MM.1S (cell line): ENCODE results near the gene SRGAP3.

Experiments
- DNase-seq: peaks from one replicate; pipeline ENCODE4 v3.0.0-alpha.2; 2015
- H2AFZ ChIP-seq: fragments of 300-600 bp; sonication (generic); 2 replicates; pipeline ENCODE4 v1.6.0; 2016; ENCODE audit warnings: antibody characterized with exemption, low read length
- H3F3A ChIP-seq: fragments of 300-600 bp; sonication (generic); 2 replicates; pipeline ENCODE4 v1.6.1; 2016; ENCODE audit warnings: mild to moderate bottlenecking, antibody characterized with exemption, low read length, moderate library complexity, mixed read lengths; ENCODE audit not compliant: insufficient read depth
- H3K27ac ChIP-seq: fragments of 300-600 bp; sonication (generic); 2 replicates; pipeline ENCODE4 v1.5.1; 2016; ENCODE audit warnings: mild to moderate bottlenecking, low read length
- H3K27me3 ChIP-seq: fragments of 300-600 bp; sonication (generic); replicated peaks from 2 replicates; pipeline ENCODE4 v1.6.0; 2016; ENCODE audit warnings: low read length; ENCODE audit not compliant: insufficient read depth
- H3K36me3 ChIP-seq: fragments of 300-600 bp; sonication (generic); replicated peaks from 2 replicates; pipeline ENCODE4 v1.6.1; 2016; ENCODE audit warnings: mild to moderate bottlenecking, low read length, mixed read lengths; ENCODE audit not compliant: insufficient read depth
- H3K4me1 ChIP-seq: fragments of 300-600 bp; sonication (generic); 2 replicates; pipeline ENCODE4 v1.6.1; 2016; ENCODE audit warnings: low read length, mixed read lengths
- H3K4me2 ChIP-seq: fragments of 300-600 bp; sonication (generic); 2 replicates; pipeline ENCODE4 v1.6.0; 2016; ENCODE audit warnings: low read depth, low read length
- H3K4me3 ChIP-seq: fragments of 300-600 bp; sonication (generic); 2 replicates; pipeline ENCODE4 v1.5.1; 2016; ENCODE audit warnings: low read length, mixed read lengths
- H3K79me2 ChIP-seq: fragments of 300-600 bp; sonication (generic); 2 replicates; pipeline ENCODE4 v1.6.1; 2016; ENCODE audit warnings: mixed run types, low read length, mixed read lengths
- H3K9ac ChIP-seq: fragments of 300-600 bp; sonication (generic); 2 replicates; pipeline ENCODE4 v1.6.1; 2016; ENCODE audit warnings: low read length, mixed read lengths
- H3K9me2 ChIP-seq: fragments of 300-600 bp; sonication (generic); replicated peaks from 2 replicates; pipeline ENCODE4 v1.6.1; 2016; ENCODE audit warnings: mild to moderate bottlenecking, low read length, mixed read lengths; ENCODE audit not compliant: insufficient read depth
- H3K9me3 ChIP-seq: fragments of 300-600 bp; sonication (generic); replicated peaks from 2 replicates; pipeline ENCODE4 v1.6.1; 2016; ENCODE audit warnings: mild to moderate bottlenecking, low read length, mixed read lengths; ENCODE audit not compliant: insufficient read depth
- H4K20me1 ChIP-seq: fragments of 300-600 bp; sonication (generic); 2 replicates; pipeline ENCODE4 v1.6.1; 2016; ENCODE audit warnings: mild to moderate bottlenecking, low read length, moderate library complexity, mixed read lengths; ENCODE audit not compliant: insufficient read depth
- EZH2 ChIP-seq: fragments of 300-600 bp; sonication (generic); optimal IDR thresholded peaks from 2 replicates; pipeline ENCODE3; 2017; ENCODE audit warnings: low read depth, mild to moderate bottlenecking, antibody characterized with exemption, low read length, mixed read lengths
- EZH2phosphoT487 ChIP-seq: fragments of 300-600 bp; sonication (generic); IDR thresholded peaks from 2 replicates; pipeline ENCODE4 v1.6.1; 2018; ENCODE audit warnings: antibody characterized with exemption, low read length
- TF ChIP-seq, protein P1 (sequence below): fragments of 300-600 bp; sonication (generic); IDR thresholded peaks from 2 replicates; pipeline ENCODE4 v1.5.1; 2016; ENCODE audit warnings: antibody characterized with exemption, low read length, mixed read lengths

The SRGAP3 gene

DNA sequence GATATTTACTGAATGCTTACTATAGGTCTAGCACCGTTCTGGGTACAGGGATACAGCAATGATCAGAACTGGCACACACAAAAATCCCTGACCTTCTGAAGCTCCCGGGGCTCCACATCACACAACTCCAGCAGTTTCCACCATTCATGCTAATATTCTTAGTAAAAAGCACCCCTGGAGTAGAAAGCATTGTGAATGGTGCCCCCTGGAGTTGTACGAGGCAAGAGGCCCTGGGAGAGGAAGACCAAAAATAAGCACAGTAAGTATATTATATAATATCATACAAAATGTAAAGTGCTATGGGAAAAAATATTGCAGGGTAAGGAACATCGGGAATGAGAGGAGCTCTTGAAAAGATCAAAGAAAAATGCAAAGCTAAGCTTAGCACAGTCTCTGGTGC is 790 bp upstream of the SRGAP3 start:
- Histone ChIP-seq H3F3A (no peaks in the 10 kb centered on the region), H2AFZ (peak overlapping the region; percentile 87; the same call in 1 of the 2 replicates), H4K20me1 (no peaks in the 10 kb centered on the region), H3K9ac (no peak overlapping the region), H3K27ac (no peak overlapping the region), H3K79me2 (no peaks in the 10 kb centered on the region), H3K9me2 (no peaks in the 10 kb centered on the region), H3K4me2 (peak overlapping the region; percentile 99; the same call in 1 of the 2 replicates), H3K9me3 (no peaks in the 10 kb centered on the region), H3K4me3 (no peak overlapping the region), H3K27me3 (no peaks in the 10 kb centered on the region), H3K4me1 (no peaks in the 10 kb centered on the region), H3K36me3 (no peaks in the 10 kb centered on the region)
- DNase-seq, result no peak
- TF ChIP-seq EZH2, result no peak
- TF ChIP-seq, protein P1, sequence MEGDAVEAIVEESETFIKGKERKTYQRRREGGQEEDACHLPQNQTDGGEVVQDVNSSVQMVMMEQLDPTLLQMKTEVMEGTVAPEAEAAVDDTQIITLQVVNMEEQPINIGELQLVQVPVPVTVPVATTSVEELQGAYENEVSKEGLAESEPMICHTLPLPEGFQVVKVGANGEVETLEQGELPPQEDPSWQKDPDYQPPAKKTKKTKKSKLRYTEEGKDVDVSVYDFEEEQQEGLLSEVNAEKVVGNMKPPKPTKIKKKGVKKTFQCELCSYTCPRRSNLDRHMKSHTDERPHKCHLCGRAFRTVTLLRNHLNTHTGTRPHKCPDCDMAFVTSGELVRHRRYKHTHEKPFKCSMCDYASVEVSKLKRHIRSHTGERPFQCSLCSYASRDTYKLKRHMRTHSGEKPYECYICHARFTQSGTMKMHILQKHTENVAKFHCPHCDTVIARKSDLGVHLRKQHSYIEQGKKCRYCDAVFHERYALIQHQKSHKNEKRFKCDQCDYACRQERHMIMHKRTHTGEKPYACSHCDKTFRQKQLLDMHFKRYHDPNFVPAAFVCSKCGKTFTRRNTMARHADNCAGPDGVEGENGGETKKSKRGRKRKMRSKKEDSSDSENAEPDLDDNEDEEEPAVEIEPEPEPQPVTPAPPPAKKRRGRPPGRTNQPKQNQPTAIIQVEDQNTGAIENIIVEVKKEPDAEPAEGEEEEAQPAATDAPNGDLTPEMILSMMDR, result no peak
- no peak for TF ChIP-seq EZH2phosphoT487

DNA sequence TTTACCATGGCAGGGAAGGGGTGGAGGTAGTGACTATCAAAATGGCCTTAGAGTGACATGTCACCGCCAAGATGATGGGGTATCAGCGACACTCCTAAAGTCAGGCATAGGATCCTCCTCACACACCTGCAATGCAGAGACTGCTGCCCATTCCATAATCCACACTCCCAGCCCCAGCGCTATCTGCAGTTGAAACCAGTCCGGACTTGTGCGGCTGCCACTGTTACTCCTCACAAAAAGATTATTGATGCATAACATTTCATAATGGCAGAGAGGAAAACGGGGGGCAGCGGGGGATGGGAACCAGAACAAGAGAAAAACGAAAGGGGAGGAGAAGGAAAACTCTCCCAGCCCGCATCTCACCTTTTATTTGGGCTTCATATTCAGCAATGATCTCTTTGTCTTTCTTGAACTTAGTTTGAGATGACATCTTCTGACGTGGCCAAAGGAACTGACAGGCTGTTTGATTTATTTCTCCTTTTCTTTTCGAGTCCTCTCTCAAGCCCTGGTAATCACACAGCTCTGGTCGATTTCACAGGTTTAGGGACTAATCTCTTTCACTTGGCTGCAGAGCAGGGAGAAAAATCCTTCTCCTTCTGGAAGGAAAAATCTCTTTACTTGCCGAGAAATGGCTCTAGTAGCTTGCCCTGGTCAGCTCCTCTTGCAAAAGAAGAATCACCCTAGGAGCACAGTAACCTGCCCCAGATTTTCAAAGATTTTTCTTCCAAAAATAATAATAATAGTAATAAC is 749 bp downstream of the SRGAP3 start:
- no peaks in the 10 kb centered on the region for H3K9me3 ChIP-seq
- H3K9me2 ChIP-seq, result no peaks in the 10 kb centered on the region
- TF ChIP-seq, protein P1, result no peak
- TF ChIP-seq EZH2phosphoT487, result no peak
- no peak for TF ChIP-seq EZH2
- no peaks in the 10 kb centered on the region for H3K79me2 ChIP-seq
- peak overlapping the region; percentile 32; the same call in 1 of the 2 replicates for H3K9ac ChIP-seq
- H3F3A ChIP-seq, result no peaks in the 10 kb centered on the region
- peak overlapping the region; percentile 68 for H3K4me3 ChIP-seq
- H4K20me1 ChIP-seq, result no peaks in the 10 kb centered on the region
- H3K4me2 ChIP-seq, result peak overlapping the region; percentile 99
- H3K4me1 ChIP-seq, result no peaks in the 10 kb centered on the region
- no peaks in the 10 kb centered on the region for H3K27me3 ChIP-seq
- no peak overlapping the region for H3K27ac ChIP-seq
- no peaks in the 10 kb centered on the region for H3K36me3 ChIP-seq
- DNase-seq, result no peak
- H2AFZ ChIP-seq, result peak overlapping the region; percentile 87

DNA sequence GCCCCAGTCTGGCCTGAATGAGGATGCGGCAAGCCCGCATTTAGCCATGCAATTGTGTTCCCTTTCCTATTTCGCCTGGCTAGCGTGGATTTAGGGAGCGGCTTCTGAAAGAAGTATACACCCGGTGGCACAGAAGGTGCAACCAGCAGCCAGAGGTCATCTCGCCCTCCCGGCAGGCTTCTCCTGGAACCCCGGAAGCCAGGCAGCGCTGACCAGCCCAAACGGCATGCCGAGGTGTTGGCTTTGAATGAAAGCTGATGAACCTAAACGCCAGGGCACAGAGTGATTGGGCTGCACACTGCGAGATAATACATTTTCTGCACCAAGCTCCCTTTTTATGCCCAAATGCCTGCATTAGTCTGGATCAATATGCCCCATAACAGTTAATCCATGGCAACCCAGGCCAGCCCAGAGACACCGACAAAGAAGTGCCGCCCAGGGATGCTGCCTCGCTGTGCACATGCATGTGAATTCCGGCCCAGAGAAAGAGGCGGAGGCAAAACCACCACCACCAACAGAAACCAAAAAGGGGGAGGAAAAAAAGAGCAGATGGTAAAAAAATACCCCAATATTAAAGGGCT is 1.4 kb downstream of the SRGAP3 start:
- H3K9me2 ChIP-seq, result no peaks in the 10 kb centered on the region
- peak overlapping the region; percentile 68 for H3K4me3 ChIP-seq
- H4K20me1 ChIP-seq, result no peaks in the 10 kb centered on the region
- no peaks in the 10 kb centered on the region for H3K27me3 ChIP-seq
- no peak overlapping the region for H3K27ac ChIP-seq
- no peaks in the 10 kb centered on the region for H3F3A ChIP-seq
- no peaks in the 10 kb centered on the region for H3K36me3 ChIP-seq
- no peak for DNase-seq
- no peak overlapping the region for H3K9ac ChIP-seq
- H2AFZ ChIP-seq, result peak overlapping the region; percentile 87; the same call in 1 of the 2 replicates
- H3K9me3 ChIP-seq, result no peaks in the 10 kb centered on the region
- no peaks in the 10 kb centered on the region for H3K4me1 ChIP-seq
- peak overlapping the region; percentile 99 for H3K4me2 ChIP-seq
- no peaks in the 10 kb centered on the region for H3K79me2 ChIP-seq
- TF ChIP-seq EZH2phosphoT487, result no peak
- TF ChIP-seq, protein P1, result no peak
- TF ChIP-seq EZH2, result no peak
